Left colon (tissue), 2 donors: ENCODE measurements around the gene CDC73. TPM values are rescaled to one million over a fixed set of nuclear protein-coding genes. Genes with fewer than 3 reads are reported as not detected.
"Not testable (repeated sequence)": the region's sequence is repeated elsewhere in the genome, so short reads cannot be mapped to it uniquely, and the experiment has no call there.

Source experiments
- ATAC-seq: fragments of 200-7000 bp; cut with Tn5 transposase; one replicate; pipeline ENCODE4 v1.9.1; 2020; ENCODE audit warnings: mild to moderate bottlenecking, moderate library complexity
- DNase-seq, 2 donors: peaks; one replicate each; pipeline ENCODE4 v3.0.0-alpha.2; 2020
- intact Hi-C, 2 donors: fragments of 100-400 bp; cut with DNase I in 1 of 2; cut with micrococcal nuclease in 1 of 2; formaldehyde crosslinking; loops; one replicate each; pipeline versions ENCODE4 v1.11.2 to v1.14.0; 2022; cut with DNase I, micrococcal nuclease
- total RNA-seq, 2 donors: library from RNA; stranded (reverse); fragmentation: NEBNext Ultra II Directional; extraction: Animal tissue kit (Norgen Biotek cat#: 25700); gene quantifications; one replicate each; pipeline ENCODE4 v1.2.1, GENCODE V29; 2021
- donor health status: DM: no; HTN: no; CAD: no.
- donor health status: DM: yes; HTN: yes; CAD: no.

CDC73 gene
- total RNA-seq, 2 donors from 2014 or later = 44.8 to 46.2 TPM

DNA sequence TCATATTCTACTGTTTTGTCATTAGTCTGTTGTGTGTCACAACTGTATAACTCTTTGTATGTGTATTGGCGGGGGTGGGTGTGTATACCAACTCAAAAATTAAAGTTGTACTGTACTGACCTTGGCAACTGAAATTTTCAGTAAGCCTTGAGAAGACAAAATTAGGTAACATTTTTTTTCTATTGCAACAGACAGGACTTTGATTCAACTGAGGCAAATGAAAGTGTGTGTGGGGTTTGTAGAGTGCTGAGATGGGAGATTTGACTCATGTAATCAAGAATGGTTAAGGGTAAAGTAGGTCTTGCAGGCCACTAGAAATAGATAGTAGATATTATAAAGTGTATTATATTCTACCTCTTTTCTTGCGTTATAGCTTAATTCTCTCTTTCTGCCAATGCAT lies 79.2 kb downstream of the CDC73 start:
- DNase-seq (no peak), ATAC-seq (no peak)
- intact Hi-C loops = no loop called here

DNA sequence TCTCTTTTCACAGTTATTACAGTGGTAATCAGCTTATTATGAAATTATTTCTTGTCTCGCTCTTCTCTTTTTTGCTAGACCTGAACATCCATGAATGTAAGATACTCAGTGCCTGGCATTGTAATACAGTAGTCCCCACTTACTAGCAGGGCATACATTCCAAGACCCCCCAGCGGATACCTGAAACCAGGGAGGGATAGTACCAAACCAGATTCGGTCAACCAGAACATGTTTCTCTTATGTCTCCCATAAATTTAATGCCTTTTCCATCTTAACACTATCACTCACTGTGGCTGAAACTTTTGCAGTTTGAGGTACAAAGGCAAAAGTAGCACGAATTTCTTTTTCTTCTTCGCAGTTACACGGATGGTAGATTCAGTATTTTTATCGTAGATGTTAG lies 89.2 kb downstream of the CDC73 start:
- intact Hi-C loops = no loop called here
- DNase-seq (no peak), ATAC-seq (no peak)

DNA sequence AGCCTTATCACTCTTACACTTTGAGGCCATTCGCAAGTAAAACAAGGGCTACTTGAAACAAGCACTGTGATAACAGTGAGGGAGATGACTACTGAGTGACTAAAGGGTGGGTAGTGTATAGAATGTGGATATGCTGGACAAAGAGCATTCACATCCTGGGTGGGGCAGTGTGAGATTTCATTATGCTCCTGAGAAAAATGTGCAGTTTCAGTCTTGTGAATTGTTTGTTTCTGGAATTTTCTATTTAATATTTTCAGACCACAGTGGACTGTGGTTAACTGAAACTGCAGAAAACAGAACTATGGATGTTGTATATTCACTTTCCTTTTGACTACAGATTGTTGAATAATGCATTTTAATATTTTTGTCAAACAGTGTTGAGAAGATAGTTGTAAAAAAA lies 89.7 kb downstream of the CDC73 start:
- peak; percentile 53 for ATAC-seq
- intact Hi-C loops = no loop called here
- no peak for DNase-seq

- ATAC-seq (no peak), DNase-seq (no peak)
These were observed 90.8 kb downstream of the CDC73 start for GRCh38 chr1:193212637-193213036.

GRCh38 chr1:193213998-193214397 lies 92.2 kb downstream of the CDC73 start:
- intact Hi-C loops = no loop called here
- DNase-seq (no peak), ATAC-seq (no peak)

More at GRCh38 chr1:193212637-193213036, 90.8 kb downstream of the CDC73 start:
- intact Hi-C loops = no loop called here

GRCh38 chr1:193216920-193217319 lies 95.1 kb downstream of the CDC73 start:
- DNase-seq (no peak), ATAC-seq (no peak)
- intact Hi-C loops = no loop called here

- intact Hi-C loops = no loop called here
- ATAC-seq (no peak), DNase-seq (no peak)
These were observed 97.6 kb downstream of the CDC73 start for GRCh38 chr1:193219391-193219790.

GRCh38 chr1:193221651-193222050 lies 99.8 kb downstream of the CDC73 start:
- intact Hi-C loops = no loop called here
- DNase-seq (no peak), ATAC-seq (no peak)

GRCh38 chr1:193222056-193222615 lies 100.3 kb downstream of the CDC73 start:
- DNase-seq (no peak), ATAC-seq (no peak)
- intact Hi-C loops = no loop called here

DNA sequence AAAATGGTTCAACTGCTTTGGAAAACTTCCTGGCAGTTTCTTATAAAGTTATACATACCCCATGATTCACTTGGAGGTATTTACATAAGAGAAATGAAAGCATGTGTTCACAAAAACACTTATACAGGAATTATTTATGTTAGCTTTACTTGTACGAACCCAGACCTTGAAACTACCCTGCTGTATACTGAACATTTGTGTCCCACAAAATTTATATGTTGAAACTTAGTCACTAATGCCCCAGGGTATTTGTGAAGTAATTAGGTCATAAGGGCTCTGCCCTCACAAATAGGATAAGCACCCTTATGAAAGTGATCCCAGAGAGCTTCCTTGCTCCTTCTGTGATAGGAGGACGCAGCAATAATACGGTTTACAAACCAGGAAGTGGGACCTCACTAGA lies 107.3 kb downstream of the CDC73 start:
- DNase-seq (no peak), ATAC-seq (no peak)
- intact Hi-C loops = no loop called here

DNA sequence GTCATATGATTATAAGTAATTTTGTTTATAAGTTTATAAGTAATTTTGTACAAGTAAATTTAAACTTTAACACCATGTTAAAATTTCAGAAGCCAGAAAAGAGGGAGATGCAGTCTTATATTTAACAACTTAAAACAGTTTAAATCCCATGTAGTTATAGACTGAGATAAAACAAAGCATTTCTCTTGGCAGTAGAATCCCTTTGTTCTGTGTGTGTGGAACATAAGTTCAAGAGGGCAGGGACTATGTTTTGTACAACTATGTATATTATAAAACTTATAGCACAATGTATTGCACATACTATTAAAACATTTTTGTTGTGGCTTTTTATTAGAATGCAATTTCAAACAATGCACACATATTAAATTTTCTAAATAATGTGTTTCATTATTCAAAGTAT lies 109.3 kb downstream of the CDC73 start:
- not testable (repeated sequence) for ATAC-seq

DNA sequence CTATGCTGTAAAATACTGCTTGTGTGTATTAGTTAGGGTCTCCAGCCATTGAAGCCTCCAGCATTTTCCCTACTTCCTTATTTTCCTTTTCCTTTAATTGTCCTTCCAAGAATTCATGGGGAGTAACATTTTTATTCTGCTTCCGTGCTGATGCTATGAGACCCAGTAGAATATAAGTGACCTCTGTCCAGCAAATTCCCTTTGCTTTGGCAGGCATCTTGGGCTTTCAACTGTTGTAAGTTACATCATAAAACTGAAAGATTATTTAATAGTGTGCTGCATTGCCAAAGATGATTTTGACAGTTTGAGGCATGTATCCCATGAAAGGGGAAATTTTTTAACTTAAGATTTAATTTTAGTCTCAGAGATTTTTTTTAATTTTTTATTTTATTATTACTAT lies 112.7 kb downstream of the CDC73 start:
- no peak for ATAC-seq
- intact Hi-C loops = no loop called here
- DNase-seq = no peak

More for the DNA sequence above, 109.3 kb downstream of the CDC73 start:
- intact Hi-C loops, DNase-seq: not testable (repeated sequence)

- ATAC-seq (no peak), DNase-seq (no peak)
- intact Hi-C loops = no loop called here
These were observed 115.6 kb downstream of the CDC73 start for GRCh38 chr1:193237381-193237978.

DNA sequence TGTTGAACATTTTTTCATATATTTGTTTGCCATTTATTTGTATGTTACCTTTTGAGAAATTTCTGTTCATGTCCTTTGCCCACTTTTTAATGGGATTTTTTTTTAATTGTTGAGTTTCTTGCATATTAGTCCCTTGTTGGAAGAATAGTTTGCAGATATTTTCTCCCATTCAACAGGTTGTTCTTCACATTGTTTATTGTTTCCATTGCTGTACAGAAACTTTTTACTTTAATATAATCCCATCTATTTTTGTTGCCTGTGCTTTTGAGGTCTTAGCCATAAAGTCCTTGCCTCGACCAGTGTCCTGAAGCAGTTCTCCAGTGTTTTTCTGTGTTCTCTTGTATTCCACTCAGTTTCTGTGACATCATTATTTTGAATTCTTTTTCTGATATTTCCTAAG lies 118.8 kb downstream of the CDC73 start:
- ATAC-seq (no peak), DNase-seq (no peak)
- intact Hi-C loops = no loop called here

GRCh38 chr1:193241132-193241827 lies 119.4 kb downstream of the CDC73 start:
- DNase-seq (no peak), ATAC-seq (no peak)
- intact Hi-C loops = no loop called here

GRCh38 chr1:193242000-193242399 lies 120.2 kb downstream of the CDC73 start:
- intact Hi-C loops = no loop called here
- ATAC-seq (no peak), DNase-seq (no peak)

DNA sequence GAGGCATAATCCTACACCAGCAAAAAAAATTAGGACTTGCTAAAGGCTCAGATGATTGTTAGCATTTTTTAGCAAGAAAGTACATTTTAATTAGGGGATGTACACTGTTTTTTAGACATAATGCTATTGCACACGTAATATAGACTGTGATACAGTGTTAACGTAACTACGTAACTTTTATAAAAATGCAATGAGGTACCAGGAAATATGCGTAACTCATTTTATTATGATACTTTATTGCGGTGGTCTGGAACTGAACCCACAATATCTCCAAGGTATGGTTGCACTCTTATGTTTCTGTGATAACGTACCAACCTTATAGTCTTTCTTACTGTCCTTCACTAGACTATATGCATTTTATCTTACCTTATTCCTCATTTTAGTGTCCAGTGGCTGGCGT lies 127.4 kb downstream of the CDC73 start:
- no peak for ATAC-seq
- DNase-seq = no peak
- intact Hi-C loops = no loop called here

- DNase-seq (no peak), ATAC-seq (no peak)
- intact Hi-C loops = no loop called here
These were observed 130.1 kb downstream of the CDC73 start for GRCh38 chr1:193251950-193252349.

DNA sequence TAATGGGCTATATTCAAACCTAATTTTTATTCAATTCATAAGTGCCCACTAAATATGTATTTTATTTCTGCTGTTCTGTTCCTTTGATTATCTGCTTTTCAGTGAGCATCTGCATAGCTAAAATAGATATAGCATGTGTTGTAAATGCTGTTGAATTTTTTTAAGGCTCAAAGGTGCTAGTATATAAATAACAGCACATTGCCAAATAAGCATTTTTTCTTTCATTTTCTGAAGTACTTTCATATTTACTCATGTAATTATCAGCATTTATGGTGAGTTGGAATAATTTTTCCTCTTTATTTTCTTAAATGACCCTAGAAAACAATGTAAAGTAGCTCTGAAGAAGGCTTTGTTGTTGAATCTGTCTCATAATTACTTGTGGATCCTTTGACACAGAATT lies 134.2 kb downstream of the CDC73 start:
- intact Hi-C loops = no loop called here
- ATAC-seq (no peak), DNase-seq (no peak)

GRCh38 chr1:193259636-193260035 lies 137.8 kb downstream of the CDC73 start:
- DNase-seq (no peak), ATAC-seq (peak; percentile 81)
- intact Hi-C loops = no loop called here
